Posterior vena cava (tissue), 2 donors: Measurements from ENCODE around the gene LDB2. TPM values are rescaled to one million over a fixed set of nuclear protein-coding genes. Genes with fewer than 3 reads are reported as not detected.

Experiments
- DNase-seq: peaks from one replicate; pipeline ENCODE4 v3.0.0-alpha.2; 2020; ENCODE audit warnings: low spot score
- intact Hi-C, 2 donors: fragments of 100-400 bp; cut with DNase I; formaldehyde crosslinking; loops; one replicate each; pipeline versions ENCODE4 v1.14.1 to v1.14.2; 2022 to 2023
- total RNA-seq, 2 donors: library from RNA; stranded (reverse); fragmentation: NEBNext Ultra II Directional; extraction: Animal tissue kit (Norgen Biotek cat#: 25700); gene quantifications; one replicate each; pipeline ENCODE4 v1.2.1, GENCODE V29; 2021
- donor health status: DM: yes; HTN: yes; CAD: no.
- donor health status: DM: yes; HTN: yes; CAD: no.

Gene LDB2
- total RNA-seq, 2 donors from 2014 or later, result 50.5 to 52.3 TPM

- intact Hi-C loops, result no loop called here
These were observed 46.2 kb downstream of the LDB2 start for GRCh38 chr4:16852228-16852627.

GRCh38 chr4:16846540-16847117, 51.8 kb downstream of the LDB2 start:
- no peak for DNase-seq
- intact Hi-C loops, result no loop called here

More at GRCh38 chr4:16852228-16852627, 46.2 kb downstream of the LDB2 start:
- no peak for DNase-seq

- intact Hi-C loops, result no loop called here
- DNase-seq, result no peak
These were observed 53.4 kb downstream of the LDB2 start for GRCh38 chr4:16844816-16845586.

- DNase-seq, result no peak
- intact Hi-C loops, result no loop called here
These were observed 54.5 kb downstream of the LDB2 start for GRCh38 chr4:16843831-16844508.

- no peak for DNase-seq
- intact Hi-C loops, result no loop called here
These were observed 60.1 kb downstream of the LDB2 start for GRCh38 chr4:16838226-16838875.

- DNase-seq, result no peak
- intact Hi-C loops, result no loop called here
These were observed 61.0 kb downstream of the LDB2 start for GRCh38 chr4:16837475-16837874.

GRCh38 chr4:16836324-16836723, 62.1 kb downstream of the LDB2 start:
- intact Hi-C loops, result no loop called here
- DNase-seq, result no peak

- intact Hi-C loops, result no loop called here
- DNase-seq, result no peak
These were observed 62.7 kb downstream of the LDB2 start for GRCh38 chr4:16835597-16836247.

GRCh38 chr4:16834814-16835213, 63.6 kb downstream of the LDB2 start:
- intact Hi-C loops, result no loop called here
- DNase-seq, result no peak

- DNase-seq, result no peak
- intact Hi-C loops, result no loop called here
These were observed 64.7 kb downstream of the LDB2 start for GRCh38 chr4:16833722-16834121.

- intact Hi-C loops, result no loop called here
- DNase-seq, result no peak
These were observed 68.4 kb downstream of the LDB2 start for GRCh38 chr4:16830081-16830480.

GRCh38 chr4:16827794-16828724, 70.4 kb downstream of the LDB2 start:
- intact Hi-C loops, result no loop called here
- no peak for DNase-seq

GRCh38 chr4:16827045-16827444, 71.4 kb downstream of the LDB2 start:
- DNase-seq, result no peak
- intact Hi-C loops, result no loop called here

- intact Hi-C loops, result no loop called here
- no peak for DNase-seq
These were observed 72.0 kb downstream of the LDB2 start for GRCh38 chr4:16826406-16826910.

GRCh38 chr4:16824278-16824806, 74.1 kb downstream of the LDB2 start:
- DNase-seq, result no peak
- intact Hi-C loops, result no loop called here

GRCh38 chr4:16820329-16820728, 78.1 kb downstream of the LDB2 start:
- intact Hi-C loops, result no loop called here

GRCh38 chr4:16819652-16820051, 78.8 kb downstream of the LDB2 start:
- intact Hi-C loops, result no loop called here
- DNase-seq, result no peak

More at GRCh38 chr4:16820329-16820728, 78.1 kb downstream of the LDB2 start:
- no peak for DNase-seq

- no peak for DNase-seq
- intact Hi-C loops, result no loop called here
These were observed 80.4 kb downstream of the LDB2 start for GRCh38 chr4:16818005-16818404.
